ENCODE data around the gene AOPEP.

AOPEP gene

DNA sequence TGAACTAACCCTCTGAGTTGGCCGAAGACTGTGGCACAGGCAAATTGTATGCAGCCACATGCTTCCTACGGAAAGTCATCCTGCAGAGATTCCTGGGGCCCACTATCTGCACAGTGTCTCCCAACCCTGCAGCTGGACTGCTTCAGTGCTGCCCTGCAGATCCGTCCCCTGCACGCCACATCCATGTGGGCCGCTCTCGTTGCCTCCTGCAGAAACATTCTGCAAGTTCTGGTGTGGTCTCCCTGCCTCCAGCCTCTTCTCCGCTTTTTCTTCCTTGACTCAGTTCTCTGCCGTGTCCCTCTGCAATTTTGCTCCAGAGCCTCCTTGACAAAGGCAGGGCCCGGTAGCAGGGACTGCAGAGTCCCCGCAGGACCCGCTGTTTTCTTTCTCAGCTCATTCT lies 249.0 kb downstream of the AOPEP start:
- DNase-seq, result no peak

DNA sequence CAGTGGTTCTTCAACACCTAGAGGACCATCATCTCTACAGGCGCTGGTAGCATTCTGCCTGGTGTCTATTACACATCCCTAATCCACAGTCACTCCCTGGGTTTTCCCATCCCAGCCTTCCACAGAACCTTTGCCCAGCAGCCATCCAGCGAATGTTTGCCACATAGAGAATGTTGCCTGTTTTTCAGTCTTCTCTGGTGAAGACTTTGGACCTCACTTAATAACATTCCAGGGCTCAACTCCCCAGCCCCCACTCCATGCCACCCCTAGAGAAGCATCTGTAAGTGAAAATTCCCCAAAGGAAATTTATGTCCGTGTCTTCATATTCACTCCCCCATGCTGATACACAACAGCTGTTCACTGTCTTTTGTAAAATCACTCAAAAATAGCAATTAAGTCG lies 249.6 kb downstream of the AOPEP start:
- DNase-seq, result no peak

DNA sequence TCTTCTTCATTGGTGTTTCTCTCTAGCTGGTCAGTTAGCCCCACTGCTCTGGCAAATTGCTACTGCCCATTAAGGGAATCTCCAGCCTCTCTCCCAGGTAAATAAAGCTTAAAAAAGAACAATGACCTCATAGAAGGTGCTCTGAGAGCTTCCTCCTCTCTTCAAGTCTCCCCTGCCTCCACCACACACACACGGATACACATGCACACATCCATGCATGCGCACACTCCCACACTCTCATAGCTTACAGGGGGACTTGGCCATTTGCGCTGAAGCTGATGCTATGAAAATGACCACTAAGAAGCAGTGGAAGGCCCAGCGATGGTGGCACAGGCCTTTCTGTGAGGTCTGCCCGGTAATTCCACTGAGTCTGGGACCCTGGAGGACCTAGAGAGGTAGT lies 250.9 kb downstream of the AOPEP start:
- no peak for DNase-seq

GRCh38 chr9:94979904-94980507 lies 253.5 kb downstream of the AOPEP start:
- DNase-seq, result no peak

DNA sequence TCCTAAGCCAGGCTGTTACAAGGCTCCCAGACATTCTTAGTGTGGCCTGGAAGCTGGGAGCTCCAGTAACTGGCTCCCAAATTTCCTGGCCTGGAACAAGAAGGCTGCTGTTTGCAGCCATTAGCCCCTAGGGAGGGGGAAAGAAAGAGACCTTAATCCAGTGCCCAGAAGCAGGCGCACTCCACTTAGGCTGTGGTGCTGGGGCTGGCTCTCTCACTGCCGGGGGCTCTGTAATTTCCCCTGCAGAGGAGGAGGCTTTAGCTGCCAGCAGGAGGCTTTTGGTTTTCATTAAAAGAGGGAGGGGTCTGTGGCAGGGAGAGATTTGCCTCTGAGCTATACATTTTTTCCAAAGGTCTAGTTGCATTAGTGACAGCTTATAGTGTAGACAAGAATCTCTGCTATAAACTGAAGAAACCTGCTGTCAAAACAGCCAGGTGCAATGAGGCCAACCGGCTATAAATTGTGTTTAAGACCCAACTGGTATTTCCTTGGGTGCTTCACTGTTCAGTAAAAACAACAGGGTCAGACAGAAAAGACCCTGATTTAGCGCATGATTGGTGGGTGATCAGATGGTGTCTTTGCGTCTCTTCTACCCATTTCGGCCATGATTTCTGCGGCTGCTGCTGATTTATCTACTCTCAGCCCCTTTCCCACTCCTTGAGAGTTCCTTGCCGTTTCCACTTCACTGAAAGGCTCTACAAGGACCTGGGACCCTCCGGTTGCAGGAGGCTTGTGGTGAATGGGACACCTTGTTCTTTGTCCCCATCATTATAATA lies 254.6 kb downstream of the AOPEP start:
- DNase-seq, result no peak

DNA sequence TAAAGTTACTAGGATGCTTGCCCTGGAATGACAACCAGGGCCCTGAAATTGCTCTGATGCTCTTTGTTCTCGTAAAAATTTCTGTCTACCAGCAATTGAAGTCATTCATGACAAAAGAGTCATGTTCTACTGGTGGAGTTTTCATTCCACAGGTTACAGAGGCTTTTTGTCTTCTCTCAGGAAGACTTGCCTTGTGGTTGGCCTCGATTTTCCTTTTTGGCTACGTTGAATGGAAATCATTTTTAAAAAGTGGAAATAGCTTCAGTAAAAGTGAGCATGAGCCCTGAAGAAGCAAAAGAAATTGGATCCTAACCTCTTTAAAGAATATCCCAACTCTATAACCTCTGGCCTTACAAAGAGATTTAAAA lies 255.2 kb downstream of the AOPEP start:
- DNase-seq, result no peak

DNA sequence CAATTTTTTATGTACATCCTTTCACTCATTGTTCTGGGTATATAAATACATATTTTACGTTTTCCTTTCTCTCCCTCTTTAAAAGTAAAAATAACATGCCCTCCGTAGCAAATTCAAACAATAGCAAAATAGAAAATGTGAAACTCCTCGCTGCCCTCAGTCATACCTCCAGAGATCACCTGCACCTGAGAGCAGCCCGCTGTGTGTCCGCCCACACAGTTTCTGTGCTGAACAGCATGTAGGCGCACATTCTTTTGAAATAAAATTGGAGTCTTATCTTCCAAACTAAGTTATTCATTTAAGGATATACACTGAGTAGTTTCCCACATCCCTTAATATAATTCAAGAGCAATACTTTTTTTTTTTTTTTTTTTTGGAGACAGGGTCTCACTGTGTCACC lies 255.7 kb downstream of the AOPEP start:
- no peak for DNase-seq

DNA sequence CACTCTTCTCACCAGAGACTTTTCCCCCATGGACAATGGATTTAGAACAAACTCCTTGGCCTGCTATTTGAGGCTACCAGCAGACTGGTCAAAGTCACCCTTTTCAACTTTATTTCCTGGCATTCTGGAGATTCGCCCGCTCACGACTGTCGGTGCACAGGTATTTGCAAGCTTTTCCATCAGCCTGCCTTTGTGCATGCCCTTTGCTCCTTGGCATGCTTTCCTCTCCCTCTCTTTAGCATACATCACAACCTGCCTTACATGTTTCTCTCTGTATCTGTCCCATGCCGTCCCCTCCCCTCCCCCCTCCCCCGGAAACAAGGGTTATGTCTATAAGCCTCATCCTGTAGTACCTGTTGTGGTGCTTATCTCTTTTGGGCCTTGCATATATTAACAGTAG lies 257.1 kb downstream of the AOPEP start:
- DNase-seq, result no peak

- no peak for DNase-seq
Measured at GRCh38 chr9:94984891-94985476, 258.5 kb downstream of the AOPEP start.

DNA sequence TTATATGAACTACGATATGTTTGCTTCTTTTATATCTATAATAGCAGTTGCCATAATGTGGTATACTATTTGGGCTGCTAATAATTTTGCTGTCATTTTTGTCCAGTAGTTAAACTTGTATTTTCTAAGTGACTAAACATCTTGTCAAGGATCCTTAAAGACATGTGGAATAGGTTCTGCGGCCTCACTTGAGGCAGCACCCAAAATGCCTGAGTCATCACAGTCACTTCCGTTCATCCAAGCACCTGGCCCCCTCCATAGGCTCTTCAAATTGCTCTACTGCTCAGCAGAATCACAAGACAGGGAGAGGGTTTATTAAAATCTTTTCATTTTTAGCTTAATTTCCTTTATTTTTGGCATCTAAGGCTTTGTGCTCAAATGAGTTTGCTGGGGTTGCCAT lies 259.1 kb downstream of the AOPEP start:
- DNase-seq, result no peak

GRCh38 chr9:94987731-94988130 lies 261.2 kb downstream of the AOPEP start:
- no peak for DNase-seq

- DNase-seq, result no peak
Measured at GRCh38 chr9:94990897-94991561, 264.5 kb downstream of the AOPEP start.

DNA sequence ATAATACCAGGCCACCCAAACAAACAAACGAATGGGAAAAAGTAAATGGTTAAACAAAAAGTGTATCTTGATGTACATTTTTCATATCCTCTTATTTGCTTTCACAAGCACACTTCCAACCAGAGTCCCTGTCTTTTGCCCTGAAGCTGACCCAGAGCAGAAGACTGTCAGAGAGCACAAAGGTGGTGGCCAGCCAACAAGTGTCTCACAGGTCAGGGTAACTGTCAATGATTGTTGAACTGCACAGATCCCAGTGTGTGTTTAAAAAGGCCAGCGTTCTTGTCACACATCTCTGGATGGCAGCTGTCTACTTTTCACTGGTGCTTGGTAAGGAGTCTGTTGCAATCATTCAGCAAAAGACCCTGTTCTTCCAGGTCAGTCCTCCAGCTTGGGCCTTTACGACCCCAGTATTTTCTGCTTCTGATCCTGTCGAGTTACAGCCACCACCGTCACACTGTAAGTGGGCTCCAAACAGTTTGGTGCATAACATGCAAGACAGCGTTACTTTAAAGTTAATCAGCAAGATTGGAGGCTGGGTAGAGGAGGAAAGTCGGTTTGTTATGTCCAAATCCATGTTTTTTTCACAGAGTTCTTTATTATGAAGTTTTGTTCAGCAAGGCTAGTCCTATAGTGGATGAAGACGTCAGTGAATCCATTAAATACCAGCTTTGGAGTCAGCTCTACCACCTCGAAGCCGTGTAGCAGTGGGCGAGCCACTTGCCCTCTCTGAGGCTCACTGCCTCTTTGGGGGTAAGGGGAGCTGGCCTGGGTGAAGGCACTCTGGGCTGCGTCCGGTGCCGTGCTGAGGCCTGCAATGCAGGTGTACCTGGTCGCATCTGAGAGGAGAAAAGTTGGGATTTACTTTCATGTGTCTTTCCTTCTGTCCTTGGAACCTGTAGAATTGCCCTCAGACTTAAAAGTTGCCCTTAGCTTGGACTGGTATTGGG lies 265.7 kb downstream of the AOPEP start:
- no peak for DNase-seq

- DNase-seq, result no peak
Measured at GRCh38 chr9:94993160-94993820, 266.8 kb downstream of the AOPEP start.

GRCh38 chr9:94993821-94994165 lies 267.3 kb downstream of the AOPEP start:
- DNase-seq, result no peak

DNA sequence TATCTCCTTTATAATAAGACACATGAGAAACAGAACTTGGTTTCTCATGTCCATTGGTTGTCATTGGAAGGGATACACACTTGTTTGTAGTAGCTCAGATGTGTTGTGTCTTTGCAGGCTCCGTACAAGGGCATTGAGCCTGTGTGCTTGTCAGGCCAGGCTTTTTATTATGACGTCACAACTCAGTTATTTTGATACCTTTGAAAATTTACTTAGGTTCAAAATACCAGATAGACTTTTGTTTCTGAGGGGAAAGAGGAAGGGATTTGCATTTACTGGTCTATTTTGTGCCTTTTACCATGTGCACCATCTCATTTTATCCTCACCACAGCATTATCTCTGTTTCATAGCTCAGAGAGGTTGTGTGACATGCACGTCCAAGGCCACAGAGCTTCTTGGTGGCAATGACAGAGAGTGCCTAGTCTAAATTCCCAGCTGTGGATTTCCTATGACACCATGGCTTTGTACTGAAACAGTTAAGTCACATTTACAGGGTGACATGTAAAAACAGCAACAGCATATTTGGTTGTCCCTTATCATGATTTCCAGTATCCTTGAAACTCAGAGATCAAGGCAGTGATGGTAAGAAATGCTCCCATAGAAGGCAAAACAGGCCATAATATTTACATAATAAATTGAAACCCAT lies 268.7 kb downstream of the AOPEP start:
- no peak for DNase-seq

- no peak for DNase-seq
Measured at GRCh38 chr9:94996641-94997040, 270.1 kb downstream of the AOPEP start.

DNA sequence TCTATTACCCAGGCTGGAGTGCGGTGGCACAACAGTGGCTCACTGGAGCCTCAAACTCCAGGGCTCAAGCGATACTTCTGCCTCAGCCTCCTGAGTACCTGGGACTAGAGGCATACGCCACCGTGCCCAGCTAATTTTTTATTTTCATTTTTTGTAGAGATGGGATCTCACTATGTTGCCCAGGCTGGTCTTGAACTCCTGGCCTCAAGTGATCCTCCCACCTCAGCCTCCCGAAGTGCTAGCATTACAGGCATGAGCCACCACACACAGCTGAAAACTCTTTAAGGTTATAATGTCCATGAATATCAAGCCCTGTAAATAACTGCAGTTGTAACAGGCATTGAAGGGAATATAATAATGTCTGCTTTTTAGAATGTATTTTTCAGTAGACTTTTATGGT lies 271.2 kb downstream of the AOPEP start:
- no peak for DNase-seq

DNA sequence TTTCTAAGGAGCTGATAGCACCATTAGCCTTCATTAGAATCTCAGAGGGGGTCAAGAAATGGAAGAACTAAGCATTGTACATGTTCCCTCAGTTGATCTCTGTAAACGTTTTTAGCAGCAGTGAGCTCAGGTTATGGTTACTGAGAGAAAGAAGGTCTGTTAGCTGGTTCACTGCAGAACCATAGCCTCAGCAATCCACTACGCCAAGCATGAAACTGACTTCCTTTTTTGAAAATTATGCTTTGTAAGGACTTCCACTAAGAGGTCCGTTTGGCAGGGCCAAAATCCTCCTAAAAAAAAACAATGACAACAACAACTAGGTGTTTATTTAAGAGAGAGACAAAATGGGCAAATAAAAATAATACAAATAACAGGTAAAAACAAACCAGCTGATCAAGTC lies 273.3 kb downstream of the AOPEP start:
- no peak for DNase-seq

GRCh38 chr9:95000821-95001220 lies 274.3 kb downstream of the AOPEP start:
- DNase-seq, result no peak

GRCh38 chr9:95001720-95002119 lies 275.2 kb downstream of the AOPEP start:
- DNase-seq, result no peak

All from NCI-H1048 (cell line).